ENCODE results near the gene EGFR. TPM values are rescaled to one million over a fixed set of nuclear protein-coding genes. Genes with fewer than 3 reads are reported as not detected.

The EGFR gene
- total RNA-seq, 1 donor from 2014 or later: 19.4 TPM

- TF ChIP-seq, protein P1, sequence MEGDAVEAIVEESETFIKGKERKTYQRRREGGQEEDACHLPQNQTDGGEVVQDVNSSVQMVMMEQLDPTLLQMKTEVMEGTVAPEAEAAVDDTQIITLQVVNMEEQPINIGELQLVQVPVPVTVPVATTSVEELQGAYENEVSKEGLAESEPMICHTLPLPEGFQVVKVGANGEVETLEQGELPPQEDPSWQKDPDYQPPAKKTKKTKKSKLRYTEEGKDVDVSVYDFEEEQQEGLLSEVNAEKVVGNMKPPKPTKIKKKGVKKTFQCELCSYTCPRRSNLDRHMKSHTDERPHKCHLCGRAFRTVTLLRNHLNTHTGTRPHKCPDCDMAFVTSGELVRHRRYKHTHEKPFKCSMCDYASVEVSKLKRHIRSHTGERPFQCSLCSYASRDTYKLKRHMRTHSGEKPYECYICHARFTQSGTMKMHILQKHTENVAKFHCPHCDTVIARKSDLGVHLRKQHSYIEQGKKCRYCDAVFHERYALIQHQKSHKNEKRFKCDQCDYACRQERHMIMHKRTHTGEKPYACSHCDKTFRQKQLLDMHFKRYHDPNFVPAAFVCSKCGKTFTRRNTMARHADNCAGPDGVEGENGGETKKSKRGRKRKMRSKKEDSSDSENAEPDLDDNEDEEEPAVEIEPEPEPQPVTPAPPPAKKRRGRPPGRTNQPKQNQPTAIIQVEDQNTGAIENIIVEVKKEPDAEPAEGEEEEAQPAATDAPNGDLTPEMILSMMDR (IDR thresholded peaks at IDR 0.05; ENCODE audit: unreplicated experiment): no peak
- Mint-ChIP-seq H3K27me3 (ENCODE audit: low read depth) (no peaks in the 10 kb centered on the region), H3K36me3 (no peaks in the 10 kb centered on the region), H3K9me3 (no peaks in the 10 kb centered on the region), H3K27ac (peak overlapping the region; percentile 87), H3K4me3 (no peak overlapping the region), H3K4me1 (peaks cover 68% of the 10 kb centered on the region)
- DNase-seq (ENCODE audit: low spot score in 2 of 2, unreplicated experiment in 2 of 2): no peak
These were observed 89.1 kb downstream of the EGFR start for GRCh38 chr7:55107946-55108345.

- no peaks in the 10 kb centered on the region for H3K27me3 Mint-ChIP-seq (ENCODE audit: low read depth)
- peak overlapping the region; percentile 87 for H3K27ac Mint-ChIP-seq
- H3K4me3 Mint-ChIP-seq: no peak overlapping the region
- H3K4me1 Mint-ChIP-seq: peaks cover 68% of the 10 kb centered on the region
- no peaks in the 10 kb centered on the region for H3K9me3 Mint-ChIP-seq
- H3K36me3 Mint-ChIP-seq: no peaks in the 10 kb centered on the region
- DNase-seq (ENCODE audit: low spot score in 2 of 2, unreplicated experiment in 2 of 2): no peak
- TF ChIP-seq, protein P1 (IDR thresholded peaks at IDR 0.05; ENCODE audit: unreplicated experiment): no peak
These were observed 89.6 kb downstream of the EGFR start for GRCh38 chr7:55108401-55108800.

DNA sequence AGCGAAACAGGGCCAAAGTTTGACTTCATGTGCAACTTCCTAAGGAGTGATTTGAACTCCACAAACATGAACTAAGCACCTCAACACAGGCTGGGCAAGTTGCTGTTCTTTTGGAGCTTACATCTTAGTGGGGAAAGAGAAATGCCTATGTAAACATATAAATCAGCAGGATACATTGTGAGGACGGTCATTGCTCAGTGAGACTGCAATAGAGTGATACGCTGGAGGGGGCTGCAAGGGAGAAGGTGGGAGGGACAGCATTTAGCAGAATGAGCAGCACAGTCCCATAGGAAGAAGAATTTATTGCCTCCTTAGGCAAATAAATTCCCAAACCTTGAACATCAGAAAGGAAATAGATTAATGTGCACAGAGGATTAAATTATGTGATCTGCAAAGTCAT, 90.0 kb downstream of the EGFR start:
- TF ChIP-seq, protein P1 (IDR thresholded peaks at IDR 0.05; ENCODE audit: unreplicated experiment): no peak
- H3K27me3 Mint-ChIP-seq (ENCODE audit: low read depth): no peaks in the 10 kb centered on the region
- no peaks in the 10 kb centered on the region for H3K36me3 Mint-ChIP-seq
- no peak for DNase-seq (ENCODE audit: low spot score in 2 of 2, unreplicated experiment in 2 of 2)
- peak overlapping the region; percentile 87 for H3K27ac Mint-ChIP-seq
- H3K4me3 Mint-ChIP-seq: no peak overlapping the region
- no peaks in the 10 kb centered on the region for H3K9me3 Mint-ChIP-seq
- peaks cover 68% of the 10 kb centered on the region for H3K4me1 Mint-ChIP-seq

GRCh38 chr7:55109404-55110167, 90.8 kb downstream of the EGFR start:
- H3K27ac Mint-ChIP-seq: peak overlapping the region; percentile 87
- no peak overlapping the region for H3K4me3 Mint-ChIP-seq

GRCh38 chr7:55110282-55110992, 91.6 kb downstream of the EGFR start:
- Mint-ChIP-seq H3K4me1 (peaks cover 57% of the 10 kb centered on the region), H3K27me3 (ENCODE audit: low read depth) (no peaks in the 10 kb centered on the region), H3K9me3 (no peaks in the 10 kb centered on the region), H3K36me3 (no peaks in the 10 kb centered on the region), H3K27ac (peak overlapping the region; percentile 94), H3K4me3 (no peak overlapping the region)
- DNase-seq (ENCODE audit: low spot score in 2 of 2, unreplicated experiment in 2 of 2): no peak
- TF ChIP-seq, protein P1 (IDR thresholded peaks at IDR 0.05; ENCODE audit: unreplicated experiment): no peak

More at GRCh38 chr7:55109404-55110167, 90.8 kb downstream of the EGFR start:
- TF ChIP-seq, protein P1 (IDR thresholded peaks at IDR 0.05; ENCODE audit: unreplicated experiment): no peak
- DNase-seq (ENCODE audit: low spot score in 2 of 2, unreplicated experiment in 2 of 2): no peak
- no peaks in the 10 kb centered on the region for H3K27me3 Mint-ChIP-seq (ENCODE audit: low read depth)
- H3K9me3 Mint-ChIP-seq: no peaks in the 10 kb centered on the region
- peaks cover 65% of the 10 kb centered on the region for H3K4me1 Mint-ChIP-seq
- no peaks in the 10 kb centered on the region for H3K36me3 Mint-ChIP-seq

Measured in mesothelial cell of epicardium (in vitro differentiated cells).